Activated CD8-positive, alpha-beta memory T cell treated with anti-CD3 and anti-CD28 coated beads, Interleukin-2, amount 50 U/mL, for 24 hours (primary cell): ENCODE measurements around the gene ATP6V1C2.
"Not testable (repeated sequence)": the region's sequence is repeated elsewhere in the genome, so short reads cannot be mapped to it uniquely, and the experiment has no call there.

Experiments
- DNase-seq: peaks from one replicate; pipeline ENCODE4 v3.0.0-alpha.2; 2020; ENCODE audit errors: extremely low read depth

Gene ATP6V1C2

GRCh38 chr2:10786240-10786982 is 65.0 kb downstream of the ATP6V1C2 start:
- DNase-seq = no peak

GRCh38 chr2:10787176-10787968 is 65.9 kb downstream of the ATP6V1C2 start:
- no peak for DNase-seq

GRCh38 chr2:10788855-10789254 is 67.4 kb downstream of the ATP6V1C2 start:
- DNase-seq = no peak

GRCh38 chr2:10790228-10790973 is 69.0 kb downstream of the ATP6V1C2 start:
- DNase-seq = no peak

- no peak for DNase-seq
Observed at GRCh38 chr2:10792001-10792634, 70.7 kb downstream of the ATP6V1C2 start.

- DNase-seq = no peak
Observed at GRCh38 chr2:10792660-10793400, 71.4 kb downstream of the ATP6V1C2 start.

- no peak for DNase-seq
Observed at GRCh38 chr2:10793816-10794215, 72.4 kb downstream of the ATP6V1C2 start.

- no peak for DNase-seq
Observed at GRCh38 chr2:10794876-10795275, 73.4 kb downstream of the ATP6V1C2 start.

GRCh38 chr2:10795508-10796046 is 74.1 kb downstream of the ATP6V1C2 start:
- DNase-seq = no peak

GRCh38 chr2:10796703-10797102 is 75.3 kb downstream of the ATP6V1C2 start:
- DNase-seq = no peak

- no peak for DNase-seq
Observed at GRCh38 chr2:10798783-10799182, 77.4 kb downstream of the ATP6V1C2 start.

GRCh38 chr2:10800163-10800562 is 78.7 kb downstream of the ATP6V1C2 start:
- DNase-seq = no peak

- no peak for DNase-seq
Observed at GRCh38 chr2:10802657-10803056, 81.2 kb downstream of the ATP6V1C2 start.

GRCh38 chr2:10805990-10806389 is 84.6 kb downstream of the ATP6V1C2 start:
- not testable (repeated sequence) for DNase-seq

GRCh38 chr2:10806543-10806942 is 85.1 kb downstream of the ATP6V1C2 start:
- no peak for DNase-seq

GRCh38 chr2:10810202-10811161 is 89.1 kb downstream of the ATP6V1C2 start:
- no peak for DNase-seq

- DNase-seq = no peak
Observed at GRCh38 chr2:10811517-10811916, 90.1 kb downstream of the ATP6V1C2 start.

- DNase-seq = peak; percentile 86
Observed at GRCh38 chr2:10812362-10813162, 91.1 kb downstream of the ATP6V1C2 start, which contains the start of gene PDIA6. TSS of gene PDIA6 (minus strand) at chr2:10812785. CDS start at chr2:10812696, 89 bp downstream.
